ENCODE results near the gene PDE6B.

GRCh38 chr4:605702-606425 lies 19.5 kb upstream of the PDE6B start:
- TF ChIP-seq TAF1 (IDR thresholded peaks at IDR 0.05; ENCODE audit: borderline replicate concordance, insufficient read depth, low read length) = no peak
- TF ChIP-seq REST (IDR thresholded peaks at IDR 0.05; ENCODE audit: insufficient read depth in 1 of 2, low read depth in 2 of 2, low read length in 2 of 2) = no peak
- no peak for TF ChIP-seq POLR2AphosphoS5 (IDR thresholded peaks at IDR 0.05; ENCODE audit: low read depth, low read length)
- TF ChIP-seq SIN3A (IDR thresholded peaks at IDR 0.05; ENCODE audit: borderline replicate concordance, insufficient read depth, low read length) = no peak
